Left cardiac atrium (tissue), 4 donors: ENCODE measurements around the gene KANK3. TPM values are rescaled to one million over a fixed set of nuclear protein-coding genes. Genes with fewer than 3 reads are reported as not detected.
"Not testable (repeated sequence)": the region's sequence is repeated elsewhere in the genome, so short reads cannot be mapped to it uniquely, and the experiment has no call there.

ENCODE experiments used
- ATAC-seq, 2 donors: fragments of 200-7000 bp; cut with Tn5 transposase; one replicate each; pipeline ENCODE4 v1.9.1; 2020; ENCODE audit warnings: mild to moderate bottlenecking in 2 of 2, moderate library complexity in 2 of 2
- DNase-seq: peaks from one replicate; pipeline ENCODE4 v3.0.0-alpha.2; 2020
- intact Hi-C, 2 donors: fragments of 100-400 bp; cut with DNase I; formaldehyde crosslinking; loops; one replicate each; pipeline versions ENCODE4 v1.14.1 to v1.15.1; 2022 to 2023
- total RNA-seq, 2 donors: library from RNA; stranded (reverse); fragmentation: NEBNext Ultra II Directional; extraction: Animal tissue kit (Norgen Biotek cat#: 25700); gene quantifications; one replicate each; pipeline ENCODE4 v1.2.1, GENCODE V29; 2021
- donor health status: DM: no; HTN: yes; CAD: no.
- donor health status: DM: no; HTN: yes; CAD: no; lungs with severe emphysema.
- donor health status: DM: yes; HTN: yes; CAD: no.
- donor health status: Dilated cardiomyopathy.

Gene KANK3
- total RNA-seq, 2 donors from 2014 or later = 19.3 to 19.6 TPM

GRCh38 chr19:8324186-8325050 lies 18.6 kb downstream of the KANK3 start:
- ATAC-seq = no peak
- DNase-seq = peak; percentile 40
- intact Hi-C loops = no loop called here

GRCh38 chr19:8323781-8324185 lies 19.3 kb downstream of the KANK3 start:
- DNase-seq (no peak), ATAC-seq (no peak)
- intact Hi-C loops = no loop called here

GRCh38 chr19:8322638-8322997 lies 20.4 kb downstream of the KANK3 start:
- DNase-seq (no peak), ATAC-seq (no peak)
- intact Hi-C loops = no loop called here

- ATAC-seq = peak in 1 of 2 donors; percentile 10
- no peak for DNase-seq
- intact Hi-C loops = no loop called here
Measured at GRCh38 chr19:8321986-8322637, 20.9 kb downstream of the KANK3 start.

GRCh38 chr19:8321067-8321985 lies 21.7 kb downstream of the KANK3 start, which contains the start of the genes NDUFA7 and RPS28:
Gene NDUFA7 (minus strand): TSS chr19:8321375. CDS start chr19:8321358, 17 bp downstream.
Gene RPS28 (plus strand): TSS chr19:8321496. CDS start chr19:8321531, 35 bp downstream.
- DNase-seq (peak; percentile 98), ATAC-seq (peak; percentile 95 to 98)
- intact Hi-C loops = no loop called here

GRCh38 chr19:8320564-8321066 lies 22.4 kb downstream of the KANK3 start:
- ATAC-seq (peak; percentile 4 to 13), DNase-seq (no peak)
- intact Hi-C loops = no loop called here

- ATAC-seq (no peak), DNase-seq (no peak)
- intact Hi-C loops = no loop called here
Measured at GRCh38 chr19:8319807-8320520, 23.1 kb downstream of the KANK3 start.

GRCh38 chr19:8318835-8319234 lies 24.2 kb downstream of the KANK3 start:
- ATAC-seq, DNase-seq, intact Hi-C loops: not testable (repeated sequence)

GRCh38 chr19:8316351-8317125 lies 26.5 kb downstream of the KANK3 start:
- intact Hi-C loops = no loop called here
- ATAC-seq = no peak
- peak; percentile 19 for DNase-seq

GRCh38 chr19:8314981-8315640 lies 28.0 kb downstream of the KANK3 start:
- ATAC-seq, intact Hi-C loops, DNase-seq: not testable (repeated sequence)

- DNase-seq (peak; percentile 54), ATAC-seq (peak in 1 of 2 donors; percentile 2)
- intact Hi-C loops = no loop called here
Measured at GRCh38 chr19:8311461-8312260, 31.4 kb downstream of the KANK3 start.

GRCh38 chr19:8310342-8311055 lies 32.6 kb downstream of the KANK3 start:
- ATAC-seq = no peak

GRCh38 chr19:8308891-8309291 lies 34.2 kb downstream of the KANK3 start:
- ATAC-seq (no peak), DNase-seq (peak; percentile 24)
- intact Hi-C loops = no loop called here

More at GRCh38 chr19:8310342-8311055, 32.6 kb downstream of the KANK3 start:
- intact Hi-C loops = no loop called here
- peak; percentile 7 for DNase-seq

- DNase-seq (peak; percentile 94), ATAC-seq (peak; percentile 95 to 97)
- intact Hi-C loops = no loop called here
Measured at GRCh38 chr19:8307965-8308866, 34.8 kb downstream of the KANK3 start, which contains the start of gene CD320. Gene CD320 (minus strand): TSS chr19:8308358. CDS start chr19:8308290, 68 bp downstream.
